H54 (cell line): Measurements from ENCODE around the gene GNGT1.
A peak's percentile ranks its signal among the peaks of the same experiment; 100 is the strongest.

Experiments
- DNase-seq: peaks from one replicate; pipeline ENCODE4 v3.0.0; 2011; ENCODE audit warnings: low spot score, mixed read lengths; ENCODE audit not compliant: insufficient read length
- FAIRE-seq: peaks from 3 replicates; lab custom pipeline; 2011; peaks lifted over from hg19 to GRCh38; lab: Jason Lieb, UNC
- POLR2A ChIP-seq: IDR thresholded peaks from 2 replicates; pipeline ENCODE4 v1.6.1; 2011; ENCODE audit warnings: low read depth, mild to moderate bottlenecking, low read length

Gene GNGT1

DNA sequence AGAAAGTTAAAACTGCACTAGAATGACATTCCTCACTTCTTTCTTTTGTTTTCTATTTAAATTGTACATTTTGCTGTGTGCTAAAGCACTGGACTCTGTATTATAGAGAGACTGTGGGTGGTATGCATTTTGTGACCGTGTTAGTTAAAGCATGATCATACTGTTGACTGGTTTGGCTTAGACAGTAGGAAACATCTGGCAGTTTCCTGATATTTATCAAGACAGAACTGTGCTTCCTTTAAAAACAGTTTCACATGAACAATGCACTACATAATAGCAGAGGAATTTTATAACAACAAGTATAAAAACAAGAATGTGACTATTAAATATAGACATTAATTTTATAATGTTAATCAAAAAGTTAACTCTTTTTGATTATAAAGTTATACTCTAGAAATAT lies 38.3 kb downstream of the GNGT1 start:
- DNase-seq: no peak
- no peak for TF ChIP-seq POLR2A
- no peak for FAIRE-seq

DNA sequence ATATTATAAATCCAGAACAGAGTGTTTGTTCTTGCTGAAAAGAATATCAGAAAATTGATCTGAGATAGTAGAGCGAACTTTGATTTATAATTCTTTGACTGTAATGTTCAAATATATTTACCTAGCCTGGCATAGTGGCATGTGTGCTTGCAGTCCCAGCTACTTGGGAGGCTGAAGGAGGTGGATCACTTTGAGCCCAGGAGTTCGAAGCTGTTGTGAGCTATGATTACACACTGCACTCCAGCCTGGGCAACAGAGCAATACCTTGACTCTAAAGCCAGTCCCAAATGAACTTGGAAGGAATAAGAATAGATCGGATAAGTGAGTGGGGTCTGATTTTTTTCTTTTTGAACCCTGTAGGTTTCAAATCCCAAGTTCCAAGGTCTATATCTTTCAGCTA lies 38.7 kb downstream of the GNGT1 start:
- FAIRE-seq (no peak), DNase-seq (no peak)
- TF ChIP-seq POLR2A: no peak

- no peak for TF ChIP-seq POLR2A
- FAIRE-seq (no peak), DNase-seq (no peak)
Measured at GRCh38 chr7:93945756-93946535, 39.6 kb downstream of the GNGT1 start.

GRCh38 chr7:93948106-93948505 lies 41.7 kb downstream of the GNGT1 start:
- DNase-seq: no peak
- peak; percentile 61 for FAIRE-seq
- no peak for TF ChIP-seq POLR2A

DNA sequence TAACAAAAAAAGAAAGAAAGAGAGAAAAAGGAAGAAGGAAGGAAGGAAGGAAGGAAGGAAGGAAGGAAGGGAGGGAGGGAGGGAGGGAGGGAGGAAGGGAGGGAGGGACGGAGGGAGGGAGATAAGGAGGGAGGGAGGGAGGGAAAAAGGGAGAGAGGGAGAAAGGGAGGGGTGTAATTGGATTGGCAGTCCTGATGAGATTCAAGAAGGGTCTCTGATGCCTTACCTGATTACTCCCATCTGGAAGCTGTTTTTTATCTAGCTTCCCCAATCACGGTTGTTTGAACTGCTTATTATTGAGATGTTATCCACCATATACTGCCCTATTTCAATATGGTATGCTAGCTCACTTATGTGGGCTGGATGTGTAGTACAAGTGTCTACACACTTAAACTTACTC lies 42.5 kb downstream of the GNGT1 start:
- TF ChIP-seq POLR2A: no peak
- DNase-seq: no peak
- no peak for FAIRE-seq

- DNase-seq: peak; percentile 5
- TF ChIP-seq POLR2A: no peak
- FAIRE-seq: peak; percentile 75
Measured at GRCh38 chr7:93949423-93949822, 43.1 kb downstream of the GNGT1 start.

DNA sequence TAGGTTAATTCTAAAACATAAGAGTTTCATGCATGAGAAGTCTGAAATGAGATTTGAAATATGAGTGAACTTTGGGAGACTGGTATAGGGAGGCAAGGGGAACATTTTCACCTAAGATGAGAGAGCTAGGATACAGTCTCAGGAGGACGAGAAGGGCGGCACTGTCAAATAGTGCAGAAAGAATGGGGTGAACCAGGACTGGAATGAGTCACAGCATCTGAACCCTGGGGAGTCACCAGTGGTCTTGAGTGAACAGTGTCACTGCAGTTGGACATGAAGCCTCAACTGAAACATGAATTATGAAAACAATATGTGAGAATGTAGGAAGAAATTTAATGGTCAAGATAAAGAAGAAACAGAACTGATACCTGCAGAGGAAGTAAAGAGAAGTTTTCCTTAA lies 48.9 kb downstream of the GNGT1 start:
- no peak for TF ChIP-seq POLR2A
- FAIRE-seq (no peak), DNase-seq (no peak)

DNA sequence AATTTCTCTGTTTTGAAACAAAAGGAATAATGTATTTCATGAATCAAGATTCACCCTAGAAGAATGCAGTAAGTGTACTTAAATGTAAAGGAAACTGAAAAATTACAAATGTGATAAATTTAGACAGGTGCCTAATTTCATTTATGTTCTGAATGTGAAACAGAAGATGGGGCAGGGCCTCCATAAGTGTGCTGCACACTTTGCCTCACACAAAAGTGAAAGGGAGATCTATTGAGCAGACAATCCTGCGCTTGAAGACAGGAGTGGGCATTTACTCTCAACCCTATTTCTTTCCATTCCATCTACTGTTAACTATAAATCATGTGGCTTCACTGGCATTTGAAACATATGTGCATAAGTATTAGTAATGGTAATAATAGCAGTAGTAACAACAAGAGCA lies 51.4 kb downstream of the GNGT1 start:
- FAIRE-seq (no peak), DNase-seq (no peak)
- no peak for TF ChIP-seq POLR2A

- TF ChIP-seq POLR2A: no peak
- FAIRE-seq: peak; percentile 82
- DNase-seq: no peak
Measured at GRCh38 chr7:93958216-93958615, 51.8 kb downstream of the GNGT1 start.

DNA sequence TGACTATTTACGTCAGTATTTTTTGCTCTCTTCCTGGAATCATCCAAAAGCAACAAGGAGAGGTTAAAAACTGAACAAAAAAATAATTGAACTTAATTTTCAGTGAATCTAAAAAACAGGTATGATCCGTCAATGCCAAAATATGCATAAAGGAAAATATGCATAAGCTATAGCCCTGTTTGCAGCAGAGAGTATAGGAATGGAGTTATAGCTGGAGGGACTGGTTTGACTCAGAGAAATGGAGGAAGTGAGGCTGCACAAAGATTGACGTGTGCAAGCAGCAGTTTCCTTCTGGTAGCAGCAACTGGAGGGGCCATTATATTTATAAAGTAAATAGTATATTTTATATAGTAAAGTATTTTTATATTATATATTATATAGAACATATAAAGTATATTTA lies 52.3 kb downstream of the GNGT1 start:
- DNase-seq: no peak
- TF ChIP-seq POLR2A: no peak
- FAIRE-seq: no peak
